HG02610 (cell line): ENCODE data around the gene SIDT1.

Source experiments
- ATAC-seq: cut with Tn5 transposase; IDR thresholded peaks from one replicate; pipeline ENCODE4 v1.9.1; 2021; ENCODE audit warnings: mild to moderate bottlenecking, moderate library complexity; ENCODE audit not compliant: unreplicated experiment

The SIDT1 gene

GRCh38 chr3:113676261-113676660 lies 143.9 kb downstream of the SIDT1 start:
- no peak for ATAC-seq

- no peak for ATAC-seq
These were observed 145.4 kb downstream of the SIDT1 start for GRCh38 chr3:113677737-113678136.

- no peak for ATAC-seq
These were observed 146.4 kb downstream of the SIDT1 start for GRCh38 chr3:113678773-113679172.
